Keratinocyte (primary cell): Measurements from ENCODE around the gene CACNB4. TPM values are rescaled to one million over a fixed set of nuclear protein-coding genes. Genes with fewer than 3 reads are reported as not detected.

Experiments used
- DNase-seq: peaks from one replicate; pipeline ENCODE4 v3.0.0-alpha.2; 2011; ENCODE audit warnings: low read depth, missing footprints, low spot score
- FAIRE-seq: peaks from 2 replicates; lab custom pipeline; 2011; peaks lifted over from hg19 to GRCh38; lab: Jason Lieb, UNC
- H2AFZ ChIP-seq: 2 replicates; pipeline ENCODE4 v1.6.0; 2012; ENCODE audit warnings: low read length, control low read depth, inconsistent platforms; ENCODE audit not compliant: control insufficient read depth
- H3K27ac ChIP-seq: 2 replicates; pipeline ENCODE4 v1.5.1; 2011; ENCODE audit warnings: low read length; ENCODE audit not compliant: control insufficient read depth, insufficient read depth
- H3K27me3 ChIP-seq: 3 replicates; pipeline ENCODE4 v1.6.0; 2011; ENCODE audit warnings: low read length; ENCODE audit not compliant: control insufficient read depth, insufficient read depth; ENCODE audit errors: extremely low read depth
- H3K36me3 ChIP-seq, 2 experiments: 2 replicates in 1 of 2; 3 replicates in 1 of 2; pipeline ENCODE4 v1.5.1; 2011; ENCODE audit warnings: low read length in 2 of 2, mild to moderate bottlenecking in 1 of 2; ENCODE audit not compliant: control insufficient read depth in 2 of 2, insufficient read depth in 2 of 2; ENCODE audit errors: extremely low read depth in 1 of 2
- H3K4me1 ChIP-seq: 3 replicates; pipeline ENCODE4 v1.5.1; 2011; ENCODE audit warnings: low read length; ENCODE audit not compliant: control insufficient read depth, insufficient read depth; ENCODE audit errors: extremely low read depth
- H3K4me2 ChIP-seq: 3 replicates; pipeline ENCODE4 v1.6.0; 2011; ENCODE audit warnings: low read depth, low read length; ENCODE audit not compliant: control insufficient read depth, insufficient read depth; ENCODE audit errors: extremely low read depth
- H3K4me3 ChIP-seq, 3 experiments: fragments of 200-600 bp in 1 of 3; sonication (generic) in 1 of 3; 2 replicates in 2 of 3; 3 replicates in 1 of 3; pipeline ENCODE4 v1.5.1; 2011 to 2016; ENCODE audit warnings: low read length in 3 of 3, mild to moderate bottlenecking in 3 of 3, control low read depth in 2 of 3, inconsistent platforms in 1 of 3, low read depth in 1 of 3, mixed read lengths in 1 of 3, mixed run types in 1 of 3, moderate library complexity in 1 of 3; ENCODE audit not compliant: control insufficient read depth in 2 of 3, insufficient read depth in 2 of 3; ENCODE audit errors: extremely low read depth in 1 of 3
- H3K79me2 ChIP-seq: 2 replicates; pipeline ENCODE4 v1.6.0; 2012; ENCODE audit warnings: low read length; ENCODE audit not compliant: control insufficient read depth, insufficient read depth
- H3K9ac ChIP-seq: 3 replicates; pipeline ENCODE4 v1.6.0; 2011; ENCODE audit warnings: low read length; ENCODE audit not compliant: control insufficient read depth, insufficient read depth; ENCODE audit errors: extremely low read depth
- H3K9me1 ChIP-seq: 3 replicates; pipeline ENCODE4 v1.6.0; 2011; ENCODE audit warnings: low read length; ENCODE audit not compliant: control insufficient read depth, insufficient read depth; ENCODE audit errors: extremely low read depth
- H3K9me3 ChIP-seq: 2 replicates; pipeline ENCODE4 v1.5.1; 2012; ENCODE audit warnings: low read depth, low read length; ENCODE audit not compliant: control insufficient read depth
- H4K20me1 ChIP-seq: 3 replicates; pipeline ENCODE4 v1.6.0; 2011; ENCODE audit warnings: low read length; ENCODE audit not compliant: control insufficient read depth, insufficient read depth; ENCODE audit errors: extremely low read depth
- CTCF ChIP-seq, 3 experiments: IDR thresholded peaks in 1 of 3; conservative IDR thresholded peaks in 1 of 3; optimal IDR thresholded peaks in 1 of 3; 2 replicates in 2 of 3; 3 replicates in 1 of 3; pipeline versions ENCODE3 to v1.5.1; 2011; ENCODE audit warnings: low read length in 3 of 3, mild to moderate bottlenecking in 3 of 3, moderate library complexity in 2 of 3, control low read depth in 1 of 3, inconsistent platforms in 1 of 3; ENCODE audit not compliant: insufficient read depth in 2 of 3; ENCODE audit errors: extremely low read depth in 1 of 3
- EZH2 ChIP-seq: IDR thresholded peaks from one replicate; pipeline ENCODE4 v1.6.1; 2012; ENCODE audit warnings: inconsistent platforms, mild to moderate bottlenecking, low read length, moderate library complexity
- dilution Hi-C: fragments of 300-500 bp; cut with MboI; formaldehyde crosslinking; loops from one replicate; pipeline ENCODE4 v1.7.0; 2020; ENCODE audit warnings: low sequenced_read_pairs; ENCODE audit not compliant: extremely low pct_ligation_motif_present
- polyA plus RNA-seq, 5 experiments: library from polyadenylated mRNA; depleted of rRNA in 3 of 5; stranded (reverse) in 3 of 5; stranded (forward) in 1 of 5; unstranded in 1 of 5; fragments of >200 nt; gene quantifications; 1 replicate in 1 of 5; 2 replicates in 3 of 5; 3 replicates in 1 of 5; pipeline versions ENCODE4 v1.2.1 to v1.2.3, GENCODE V29; 2011 to 2012; ENCODE audit warnings: missing spikeins in 2 of 5, low read depth in 1 of 5, low replicate concordance in 1 of 5

CACNB4 gene
- polyA plus RNA-seq, 1 donor (not counting 4 experiments of a cell fraction or from before 2014, with no cell fraction given) = 0.30 TPM

- H3K9me3 ChIP-seq = no peaks in the 10 kb centered on the region
- no peaks in the 10 kb centered on the region for H4K20me1 ChIP-seq
- no peak overlapping the region for H2AFZ ChIP-seq
- dilution Hi-C loops = no loop called here
- DNase-seq (no peak), FAIRE-seq (no peak)
- TF ChIP-seq CTCF (optimal IDR thresholded peaks at IDR 0.05 in 1 of 3, IDR thresholded peaks at IDR 0.05 in 1 of 3, conservative IDR thresholded peaks at IDR 0.05 in 1 of 3; ENCODE audit: extremely low read depth in 1 of 3, insufficient read depth in 2 of 3, low read length in 3 of 3) (no peak), EZH2 (no peak)
- no peak overlapping the region for H3K27ac ChIP-seq
- H3K27me3 ChIP-seq = no peaks in the 10 kb centered on the region
- no peak overlapping the region for H3K4me3 ChIP-seq
- H3K36me3 ChIP-seq = no peaks in the 10 kb centered on the region
- H3K79me2 ChIP-seq = no peaks in the 10 kb centered on the region
- H3K9me1 ChIP-seq = no peaks in the 10 kb centered on the region
- no peak overlapping the region for H3K9ac ChIP-seq
- H3K4me2 ChIP-seq = no peak overlapping the region
- H3K4me1 ChIP-seq = no peaks in the 10 kb centered on the region
Observed at GRCh38 chr2:151880586-151880985, 218.3 kb downstream of the CACNB4 start.

- DNase-seq (no peak), FAIRE-seq (no peak)
- dilution Hi-C loops = no loop called here
- TF ChIP-seq EZH2 (no peak), CTCF (optimal IDR thresholded peaks at IDR 0.05 in 1 of 3, IDR thresholded peaks at IDR 0.05 in 1 of 3, conservative IDR thresholded peaks at IDR 0.05 in 1 of 3; ENCODE audit: extremely low read depth in 1 of 3, insufficient read depth in 2 of 3, low read length in 3 of 3) (no peak)
- no peak overlapping the region for H3K9ac ChIP-seq
- no peak overlapping the region for H2AFZ ChIP-seq
- no peak overlapping the region for H3K4me2 ChIP-seq
- no peaks in the 10 kb centered on the region for H3K4me1 ChIP-seq
- H3K36me3 ChIP-seq = no peaks in the 10 kb centered on the region
- no peaks in the 10 kb centered on the region for H4K20me1 ChIP-seq
- H3K4me3 ChIP-seq = no peak overlapping the region
- no peaks in the 10 kb centered on the region for H3K79me2 ChIP-seq
- H3K27me3 ChIP-seq = no peaks in the 10 kb centered on the region
- no peak overlapping the region for H3K27ac ChIP-seq
- no peaks in the 10 kb centered on the region for H3K9me3 ChIP-seq
- H3K9me1 ChIP-seq = no peaks in the 10 kb centered on the region
Observed at GRCh38 chr2:151878655-151879563, 219.9 kb downstream of the CACNB4 start.
